ENCODE data around the gene DUS1L.

DUS1L gene

GRCh38 chr17:82022981-82023446, 42.6 kb downstream of the DUS1L start, which contains the start of gene LRRC45:
TSS of gene LRRC45 (plus strand) at chr17:82023305. CDS start at chr17:82023644, 339 bp downstream.
- peak; percentile 100 for DNase-seq

- no peak for DNase-seq
These were observed 43.2 kb downstream of the DUS1L start, which contains the start of gene CENPX for GRCh38 chr17:82022310-82022980. TSS of gene CENPX (minus strand) at chr17:82022878. CDS start at chr17:82022861, 17 bp downstream.

GRCh38 chr17:82021900-82022309, 43.7 kb downstream of the DUS1L start:
- no peak for DNase-seq

- peak; percentile 55 to 60 for DNase-seq
These were observed 44.3 kb downstream of the DUS1L start for GRCh38 chr17:82021107-82021899.

GRCh38 chr17:82020572-82021106, 45.0 kb downstream of the DUS1L start:
- DNase-seq, result no peak

GRCh38 chr17:82019690-82020571, 45.7 kb downstream of the DUS1L start:
- peak; percentile 75 to 84 for DNase-seq

GRCh38 chr17:82018989-82019689, 46.5 kb downstream of the DUS1L start:
- no peak for DNase-seq

GRCh38 chr17:82018152-82018988, 47.2 kb downstream of the DUS1L start:
- DNase-seq, result no peak

GRCh38 chr17:82017612-82018151, 47.9 kb downstream of the DUS1L start:
- DNase-seq, result no peak

- no peak for DNase-seq
These were observed 48.6 kb downstream of the DUS1L start for GRCh38 chr17:82016875-82017459.

- no peak for DNase-seq
These were observed 49.3 kb downstream of the DUS1L start for GRCh38 chr17:82016061-82016874.

- DNase-seq, result no peak
These were observed 50.2 kb downstream of the DUS1L start for GRCh38 chr17:82015311-82015971.

GRCh38 chr17:82014971-82015310, 50.7 kb downstream of the DUS1L start:
- no peak for DNase-seq

GRCh38 chr17:82014432-82014831, 51.2 kb downstream of the DUS1L start:
- no peak for DNase-seq

- no peak for DNase-seq
These were observed 51.8 kb downstream of the DUS1L start for GRCh38 chr17:82013772-82014321.

GRCh38 chr17:82013341-82013740, 52.3 kb downstream of the DUS1L start:
- DNase-seq, result no peak

- DNase-seq, result no peak
These were observed 52.8 kb downstream of the DUS1L start for GRCh38 chr17:82012640-82013295.

GRCh38 chr17:82012261-82012639, 53.4 kb downstream of the DUS1L start:
- DNase-seq, result no peak

All from stimulated activated CD4-positive, alpha-beta T cell treated with anti-CD3 and anti-CD28 coated beads, Interleukin-2, amount 100 ng/mL, for 24 hours (primary cell).